ENCODE measurements around the gene PCDHGC5.
A peak's percentile ranks its signal among the peaks of the same experiment; 100 is the strongest.

The PCDHGC5 gene

DNA sequence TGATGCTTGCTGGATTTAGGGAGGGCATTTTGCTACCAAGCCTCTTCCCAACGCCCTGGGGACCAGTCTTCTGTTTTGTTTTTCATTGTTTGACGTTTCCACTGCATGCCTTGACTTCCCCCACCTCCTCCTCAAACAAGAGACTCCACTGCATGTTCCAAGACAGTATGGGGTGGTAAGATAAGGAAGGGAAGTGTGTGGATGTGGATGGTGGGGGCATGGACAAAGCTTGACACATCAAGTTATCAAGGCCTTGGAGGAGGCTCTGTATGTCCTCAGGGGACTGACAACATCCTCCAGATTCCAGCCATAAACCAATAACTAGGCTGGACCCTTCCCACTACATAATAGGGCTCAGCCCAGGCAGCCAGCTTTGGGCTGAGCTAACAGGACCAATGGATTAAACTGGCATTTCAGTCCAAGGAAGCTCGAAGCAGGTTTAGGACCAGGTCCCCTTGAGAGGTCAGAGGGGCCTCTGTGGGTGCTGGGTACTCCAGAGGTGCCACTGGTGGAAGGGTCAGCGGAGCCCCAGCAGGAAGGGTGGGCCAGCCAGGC, 23.0 kb downstream of the PCDHGC5 start:
- H3K9ac ChIP-seq (ENCODE audit: low read length in 5 of 5), result peak overlapping the region in 1 of 5 donors; percentile 42
- peaks cover 12 to 77% (median 56%) of the 10 kb centered on the region in 5 donors for H3K4me1 ChIP-seq (ENCODE audit: control insufficient read depth in 5 of 5, insufficient read depth in 5 of 5, low read length in 5 of 5)

DNA sequence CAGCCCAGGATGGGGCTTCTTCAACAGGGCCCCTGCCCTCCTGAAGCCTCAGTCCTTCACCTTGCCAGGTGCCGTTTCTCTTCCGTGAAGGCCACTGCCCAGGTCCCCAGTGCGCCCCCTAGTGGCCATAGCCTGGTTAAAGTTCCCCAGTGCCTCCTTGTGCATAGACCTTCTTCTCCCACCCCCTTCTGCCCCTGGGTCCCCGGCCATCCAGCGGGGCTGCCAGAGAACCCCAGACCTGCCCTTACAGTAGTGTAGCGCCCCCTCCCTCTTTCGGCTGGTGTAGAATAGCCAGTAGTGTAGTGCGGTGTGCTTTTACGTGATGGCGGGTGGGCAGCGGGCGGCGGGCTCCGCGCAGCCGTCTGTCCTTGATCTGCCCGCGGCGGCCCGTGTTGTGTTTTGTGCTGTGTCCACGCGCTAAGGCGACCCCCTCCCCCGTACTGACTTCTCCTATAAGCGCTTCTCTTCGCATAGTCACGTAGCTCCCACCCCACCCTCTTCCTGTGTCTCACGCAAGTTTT, 23.6 kb downstream of the PCDHGC5 start:
- peaks cover 0 to 5% (median 0%) of the 10 kb centered on the region in 5 donors for H3K27me3 ChIP-seq (ENCODE audit: control insufficient read depth in 5 of 5, insufficient read depth in 4 of 5, low read length in 5 of 5)
- H3K9me3 ChIP-seq (ENCODE audit: control insufficient read depth in 5 of 5, low read length in 5 of 5), result no peaks in the 10 kb centered on the region
- H3K27ac ChIP-seq (ENCODE audit: low read depth, low read length), result peak overlapping the region; percentile 29
- peak overlapping the region in 2 of 5 donors; percentile 42 to 59 for H3K9ac ChIP-seq (ENCODE audit: low read length in 5 of 5)
- H3K4me1 ChIP-seq (ENCODE audit: control insufficient read depth in 5 of 5, insufficient read depth in 5 of 5, low read length in 5 of 5), result peaks cover 12 to 74% (median 50%) of the 10 kb centered on the region in 5 donors
- peak overlapping the region; percentile 59 to 93 (median 81) for H3K4me3 ChIP-seq (ENCODE audit: low read depth in 1 of 5, low read length in 5 of 5)
- peaks cover 0 to 27% (median 19%) of the 10 kb centered on the region in 5 donors for H3K36me3 ChIP-seq (ENCODE audit: control insufficient read depth in 5 of 5, insufficient read depth in 5 of 5, low read length in 5 of 5)

More for the DNA sequence above, 23.0 kb downstream of the PCDHGC5 start:
- Histone ChIP-seq H3K9me3 (ENCODE audit: control insufficient read depth in 5 of 5, low read length in 5 of 5) (no peaks in the 10 kb centered on the region), H3K27me3 (ENCODE audit: control insufficient read depth in 5 of 5, insufficient read depth in 4 of 5, low read length in 5 of 5) (peaks cover 0 to 5% (median 0%) of the 10 kb centered on the region in 5 donors), H3K27ac (ENCODE audit: low read depth, low read length) (peak overlapping the region; percentile 29), H3K4me3 (ENCODE audit: low read depth in 1 of 5, low read length in 5 of 5) (no peak overlapping the region), H3K36me3 (ENCODE audit: control insufficient read depth in 5 of 5, insufficient read depth in 5 of 5, low read length in 5 of 5) (peaks cover 0 to 28% (median 19%) of the 10 kb centered on the region in 5 donors)

DNA sequence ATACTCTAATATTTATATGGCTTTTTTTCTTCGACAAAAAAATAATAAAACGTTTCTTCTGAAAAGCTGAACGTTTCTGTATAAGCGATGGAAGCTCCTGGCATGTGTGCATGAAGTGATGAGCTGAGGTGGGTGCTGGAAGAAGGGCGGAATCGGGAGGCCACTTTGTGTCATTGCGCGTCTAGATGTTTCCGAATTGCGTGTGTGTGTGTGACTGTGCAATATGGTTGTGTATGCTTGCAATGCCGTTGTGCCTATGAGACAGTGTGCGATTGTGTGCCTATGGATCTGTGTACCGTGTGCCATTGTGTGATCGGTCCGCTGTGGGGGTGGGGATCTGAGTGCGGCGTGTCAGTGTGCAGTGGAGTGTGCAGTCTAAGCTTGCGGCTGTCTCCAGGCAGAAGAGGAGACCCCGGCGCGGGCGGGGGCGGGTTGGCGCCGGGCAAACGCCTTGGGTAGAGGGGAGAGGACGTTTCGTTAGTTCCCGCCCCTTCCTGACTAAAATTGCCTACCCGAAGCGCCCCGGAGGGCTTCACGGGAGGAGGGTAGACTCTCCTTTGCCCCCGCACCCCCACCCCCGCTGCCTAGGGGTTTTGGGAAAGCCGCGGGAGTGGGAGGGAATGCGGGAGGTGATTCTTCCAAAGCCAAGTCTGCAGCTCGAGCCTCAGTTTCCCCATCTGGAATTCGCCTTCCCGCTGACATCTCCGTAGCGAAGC, 24.2 kb downstream of the PCDHGC5 start:
- peaks cover 10 to 68% (median 44%) of the 10 kb centered on the region in 5 donors for H3K4me1 ChIP-seq (ENCODE audit: control insufficient read depth in 5 of 5, insufficient read depth in 5 of 5, low read length in 5 of 5)
- peak overlapping the region; percentile 59 to 93 (median 81) for H3K4me3 ChIP-seq (ENCODE audit: low read depth in 1 of 5, low read length in 5 of 5)
- no peaks in the 10 kb centered on the region for H3K9me3 ChIP-seq (ENCODE audit: control insufficient read depth in 5 of 5, low read length in 5 of 5)
- peak overlapping the region; percentile 29 for H3K27ac ChIP-seq (ENCODE audit: low read depth, low read length)
- H3K36me3 ChIP-seq (ENCODE audit: control insufficient read depth in 5 of 5, insufficient read depth in 5 of 5, low read length in 5 of 5), result peaks cover 0 to 30% (median 19%) of the 10 kb centered on the region in 5 donors
- peak overlapping the region in 3 of 5 donors; percentile 26 to 59 (median 42) for H3K9ac ChIP-seq (ENCODE audit: low read length in 5 of 5)
- peaks cover 0 to 5% (median 0%) of the 10 kb centered on the region in 5 donors for H3K27me3 ChIP-seq (ENCODE audit: control insufficient read depth in 5 of 5, insufficient read depth in 4 of 5, low read length in 5 of 5)

DNA sequence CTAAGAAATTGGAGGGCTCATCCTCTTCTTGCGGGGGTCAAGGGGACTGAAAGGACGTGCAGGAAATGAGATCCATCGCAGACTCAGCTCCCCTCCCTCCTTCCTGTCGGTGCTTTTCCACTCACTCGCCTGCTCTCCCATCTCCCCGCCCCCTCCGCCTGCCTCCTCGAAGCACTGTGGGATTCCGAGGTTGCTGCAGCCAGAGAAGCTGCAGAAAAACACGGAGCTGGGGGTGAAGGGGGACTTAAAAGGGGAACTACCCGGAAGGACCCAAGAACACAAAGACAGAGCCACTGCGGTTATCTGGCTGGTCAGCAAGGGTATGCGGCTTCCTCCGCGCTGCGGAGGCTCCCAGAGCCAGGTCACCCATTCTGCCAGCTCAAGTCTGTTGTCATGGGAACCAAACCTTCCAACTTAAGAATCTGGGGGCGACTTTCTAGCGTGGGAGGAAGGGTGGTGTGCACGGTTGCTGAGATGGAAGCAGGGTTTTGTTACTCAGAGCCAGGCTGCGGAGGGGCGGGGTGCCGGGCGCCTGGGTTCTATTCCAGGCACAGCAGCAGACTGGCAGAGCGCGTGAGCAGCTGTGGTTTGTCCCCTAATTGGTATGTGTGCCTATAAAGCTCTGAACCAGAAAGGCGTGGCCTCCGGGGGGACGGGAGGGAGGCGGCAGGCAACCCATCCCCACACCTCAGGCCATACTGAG, 24.9 kb downstream of the PCDHGC5 start:
- H3K4me1 ChIP-seq (ENCODE audit: control insufficient read depth in 5 of 5, insufficient read depth in 5 of 5, low read length in 5 of 5), result peaks cover 10 to 61% (median 39%) of the 10 kb centered on the region in 5 donors
- H3K27ac ChIP-seq (ENCODE audit: low read depth, low read length), result peak overlapping the region; percentile 29
- peak overlapping the region; percentile 59 to 89 (median 81) for H3K4me3 ChIP-seq (ENCODE audit: low read depth in 1 of 5, low read length in 5 of 5)
- H3K9ac ChIP-seq (ENCODE audit: low read length in 5 of 5), result peak overlapping the region in 3 of 5 donors; percentile 26 to 59 (median 42)
- H3K36me3 ChIP-seq (ENCODE audit: control insufficient read depth in 5 of 5, insufficient read depth in 5 of 5, low read length in 5 of 5), result peaks cover 0 to 30% (median 20%) of the 10 kb centered on the region in 5 donors
- H3K9me3 ChIP-seq (ENCODE audit: control insufficient read depth in 5 of 5, low read length in 5 of 5), result no peaks in the 10 kb centered on the region
- peaks cover 0 to 5% (median 0%) of the 10 kb centered on the region in 5 donors for H3K27me3 ChIP-seq (ENCODE audit: control insufficient read depth in 5 of 5, insufficient read depth in 4 of 5, low read length in 5 of 5)

DNA sequence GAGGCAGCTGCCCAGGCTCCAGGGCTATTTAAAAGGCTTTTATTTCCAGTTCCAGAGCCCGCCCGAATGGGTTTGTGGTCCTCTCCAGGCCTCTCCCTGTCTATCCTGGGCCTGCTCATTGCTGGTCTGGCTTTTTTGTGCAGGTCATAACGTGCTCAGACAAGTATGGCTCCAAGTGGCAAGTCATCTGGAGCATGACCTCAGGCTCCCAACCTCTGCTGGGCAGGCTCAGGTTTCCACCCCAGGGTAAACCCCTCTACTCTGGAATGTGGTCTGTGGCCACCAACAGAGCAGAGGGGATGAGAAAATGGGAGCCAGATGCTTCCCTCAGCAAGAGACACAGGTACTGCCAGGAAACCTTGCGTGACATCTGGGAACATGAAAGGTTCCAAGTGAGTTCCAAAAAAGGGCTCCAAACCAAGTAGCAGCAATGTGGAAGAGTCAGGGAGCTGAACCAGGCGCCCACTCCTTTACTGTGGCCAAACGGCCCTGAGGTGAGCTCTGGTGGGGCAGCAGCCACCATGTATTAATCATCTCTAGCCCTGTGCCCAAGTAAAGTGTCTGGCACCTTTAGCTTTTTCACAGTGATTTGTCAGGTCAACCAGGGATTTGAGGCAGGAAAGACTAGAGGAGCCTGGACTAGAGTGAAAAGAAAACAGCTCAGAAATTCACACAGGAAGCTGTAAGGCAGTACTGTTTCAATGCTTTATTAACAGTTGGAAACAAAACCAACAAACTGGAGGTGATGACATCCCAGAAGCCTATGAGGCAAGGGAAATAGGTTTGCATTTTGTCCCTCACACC, 25.7 kb downstream of the PCDHGC5 start:
- Histone ChIP-seq H3K4me3 (ENCODE audit: low read depth in 1 of 5, low read length in 5 of 5) (peak overlapping the region in 4 of 5 donors; percentile 59 to 88 (median 78)), H3K9ac (ENCODE audit: low read length in 5 of 5) (no peak overlapping the region), H3K9me3 (ENCODE audit: control insufficient read depth in 5 of 5, low read length in 5 of 5) (no peaks in the 10 kb centered on the region), H3K36me3 (ENCODE audit: control insufficient read depth in 5 of 5, insufficient read depth in 5 of 5, low read length in 5 of 5) (peaks cover 2 to 33% (median 24%) of the 10 kb centered on the region in 5 donors), H3K27ac (ENCODE audit: low read depth, low read length) (peak overlapping the region; percentile 29), H3K4me1 (ENCODE audit: control insufficient read depth in 5 of 5, insufficient read depth in 5 of 5, low read length in 5 of 5) (peaks cover 5 to 57% (median 35%) of the 10 kb centered on the region in 5 donors), H3K27me3 (ENCODE audit: control insufficient read depth in 5 of 5, insufficient read depth in 4 of 5, low read length in 5 of 5) (peaks cover 0 to 5% (median 0%) of the 10 kb centered on the region in 5 donors)

DNA sequence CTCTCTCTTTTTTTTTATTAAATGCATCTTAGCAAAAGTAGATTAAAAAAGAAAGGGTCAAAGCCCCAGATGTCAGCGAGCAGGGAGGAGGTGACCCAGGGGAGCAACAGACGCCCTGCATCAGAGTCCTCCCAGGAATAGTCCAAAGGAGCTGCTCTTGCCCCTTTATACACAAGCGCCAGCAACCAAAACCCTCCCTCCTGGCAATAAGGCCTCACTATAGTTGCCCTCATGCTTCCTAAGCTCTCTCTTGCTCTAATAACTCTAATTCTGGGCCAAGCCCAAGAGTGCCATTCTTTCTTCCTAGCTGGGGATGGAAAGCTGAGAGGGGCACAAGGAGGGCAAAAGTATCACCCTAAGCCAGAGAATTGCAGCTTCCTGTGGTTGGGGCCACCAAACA, 26.3 kb downstream of the PCDHGC5 start:
- no peak overlapping the region for H3K27ac ChIP-seq (ENCODE audit: low read depth, low read length)
- peaks cover 5 to 59% (median 35%) of the 10 kb centered on the region in 5 donors for H3K4me1 ChIP-seq (ENCODE audit: control insufficient read depth in 5 of 5, insufficient read depth in 5 of 5, low read length in 5 of 5)
- H3K36me3 ChIP-seq (ENCODE audit: control insufficient read depth in 5 of 5, insufficient read depth in 5 of 5, low read length in 5 of 5), result peaks cover 2 to 33% (median 24%) of the 10 kb centered on the region in 5 donors
- peaks cover 0 to 5% (median 0%) of the 10 kb centered on the region in 5 donors for H3K27me3 ChIP-seq (ENCODE audit: control insufficient read depth in 5 of 5, insufficient read depth in 4 of 5, low read length in 5 of 5)
- no peaks in the 10 kb centered on the region for H3K9me3 ChIP-seq (ENCODE audit: control insufficient read depth in 5 of 5, low read length in 5 of 5)
- H3K9ac ChIP-seq (ENCODE audit: low read length in 5 of 5), result no peak overlapping the region
- H3K4me3 ChIP-seq (ENCODE audit: low read depth in 1 of 5, low read length in 5 of 5), result no peak overlapping the region

DNA sequence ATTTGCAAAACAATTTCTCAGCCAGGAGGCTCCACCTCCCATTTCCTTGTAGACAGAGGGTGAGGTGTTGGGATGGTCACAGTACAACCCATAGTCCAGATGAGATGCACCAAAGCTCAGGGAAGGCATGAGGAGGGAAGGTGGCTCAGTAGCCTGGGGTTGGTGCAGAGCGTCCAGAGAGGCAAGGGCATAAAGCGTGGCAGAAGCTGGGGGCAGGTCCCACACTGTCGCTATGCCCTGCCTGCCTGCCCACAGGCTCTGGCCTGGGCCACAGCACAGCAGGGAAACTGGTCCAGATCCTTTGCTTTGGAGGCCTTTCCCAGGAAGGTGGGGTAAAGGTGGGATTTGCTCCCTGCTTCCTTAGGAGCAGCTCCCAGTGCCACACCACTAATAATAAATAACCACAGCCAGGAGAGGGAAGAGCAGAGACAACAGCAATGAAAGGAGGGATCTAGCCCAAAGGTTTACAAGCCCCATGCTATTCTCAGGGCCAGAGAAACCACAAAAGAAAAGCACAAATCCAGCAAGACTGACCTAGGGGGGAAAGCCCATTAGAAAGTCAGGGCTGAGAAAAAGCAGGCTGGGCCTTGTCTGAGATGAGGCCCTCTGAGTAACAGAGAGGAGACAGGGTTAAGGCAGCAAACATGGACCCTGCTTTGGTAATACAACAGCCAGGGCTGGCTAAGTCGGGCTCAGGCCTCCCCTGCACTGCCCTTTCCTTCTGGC, 27.2 kb downstream of the PCDHGC5 start:
- Histone ChIP-seq H3K9ac (ENCODE audit: low read length in 5 of 5) (no peak overlapping the region), H3K4me3 (ENCODE audit: low read depth in 1 of 5, low read length in 5 of 5) (no peak overlapping the region), H3K27me3 (ENCODE audit: control insufficient read depth in 5 of 5, insufficient read depth in 4 of 5, low read length in 5 of 5) (peaks cover 0 to 5% (median 0%) of the 10 kb centered on the region in 5 donors), H3K36me3 (ENCODE audit: control insufficient read depth in 5 of 5, insufficient read depth in 5 of 5, low read length in 5 of 5) (peaks cover 2 to 26% (median 22%) of the 10 kb centered on the region in 5 donors), H3K4me1 (ENCODE audit: control insufficient read depth in 5 of 5, insufficient read depth in 5 of 5, low read length in 5 of 5) (peaks cover 7 to 68% (median 44%) of the 10 kb centered on the region in 5 donors), H3K27ac (ENCODE audit: low read depth, low read length) (no peak overlapping the region), H3K9me3 (ENCODE audit: control insufficient read depth in 5 of 5, low read length in 5 of 5) (no peaks in the 10 kb centered on the region)

DNA sequence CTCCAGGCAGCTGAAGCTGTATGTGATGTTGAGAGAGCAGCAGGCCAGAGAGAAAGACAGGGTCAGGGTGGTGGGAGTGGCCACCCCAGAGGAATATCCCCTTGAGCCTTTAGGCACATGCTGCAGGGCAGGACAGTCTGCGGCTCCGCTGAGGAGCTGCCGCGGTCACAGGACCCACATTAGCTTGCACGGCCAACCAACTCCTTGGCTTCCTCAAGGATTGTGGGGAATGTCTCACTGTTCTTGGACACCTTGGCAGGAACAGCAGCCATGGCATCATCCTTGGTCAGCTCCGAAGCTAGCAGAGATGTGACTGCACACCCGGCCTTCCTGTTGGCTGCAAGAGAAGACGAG, 27.8 kb downstream of the PCDHGC5 start:
- Histone ChIP-seq H3K27me3 (ENCODE audit: control insufficient read depth in 5 of 5, insufficient read depth in 4 of 5, low read length in 5 of 5) (peaks cover 0 to 5% (median 0%) of the 10 kb centered on the region in 5 donors), H3K27ac (ENCODE audit: low read depth, low read length) (no peak overlapping the region), H3K4me3 (ENCODE audit: low read depth in 1 of 5, low read length in 5 of 5) (no peak overlapping the region), H3K4me1 (ENCODE audit: control insufficient read depth in 5 of 5, insufficient read depth in 5 of 5, low read length in 5 of 5) (peaks cover 9 to 74% (median 49%) of the 10 kb centered on the region in 5 donors), H3K36me3 (ENCODE audit: control insufficient read depth in 5 of 5, insufficient read depth in 5 of 5, low read length in 5 of 5) (peaks cover 2 to 21% (median 16%) of the 10 kb centered on the region in 5 donors), H3K9me3 (ENCODE audit: control insufficient read depth in 5 of 5, low read length in 5 of 5) (no peaks in the 10 kb centered on the region), H3K9ac (ENCODE audit: low read length in 5 of 5) (no peak overlapping the region)

DNA sequence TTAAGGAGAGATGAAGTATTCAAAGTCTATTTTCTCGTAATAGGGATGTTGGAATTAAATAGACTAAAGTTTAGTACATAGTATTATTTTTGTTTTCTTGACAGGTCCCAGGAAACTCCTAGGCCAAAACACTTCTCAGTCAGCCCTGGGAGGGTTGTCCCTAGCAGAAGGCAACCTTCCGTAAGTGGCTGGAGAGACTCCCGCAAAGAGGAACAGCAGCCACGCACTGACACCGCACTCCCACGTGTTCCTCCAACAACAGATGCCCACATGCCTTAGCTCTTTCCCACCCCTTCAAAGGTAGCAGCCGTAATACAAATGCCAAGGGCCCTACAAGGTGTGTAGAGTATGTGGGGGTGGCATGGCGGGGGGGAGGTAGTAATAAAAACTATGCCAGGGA, 28.4 kb downstream of the PCDHGC5 start:
- no peaks in the 10 kb centered on the region for H3K9me3 ChIP-seq (ENCODE audit: control insufficient read depth in 5 of 5, low read length in 5 of 5)
- no peak overlapping the region for H3K27ac ChIP-seq (ENCODE audit: low read depth, low read length)
- H3K36me3 ChIP-seq (ENCODE audit: control insufficient read depth in 5 of 5, insufficient read depth in 5 of 5, low read length in 5 of 5), result peaks cover 2 to 17% (median 13%) of the 10 kb centered on the region in 5 donors
- H3K4me3 ChIP-seq (ENCODE audit: low read depth in 1 of 5, low read length in 5 of 5), result no peak overlapping the region
- peaks cover 0 to 5% (median 0%) of the 10 kb centered on the region in 5 donors for H3K27me3 ChIP-seq (ENCODE audit: control insufficient read depth in 5 of 5, insufficient read depth in 4 of 5, low read length in 5 of 5)
- peaks cover 9 to 77% (median 56%) of the 10 kb centered on the region in 5 donors for H3K4me1 ChIP-seq (ENCODE audit: control insufficient read depth in 5 of 5, insufficient read depth in 5 of 5, low read length in 5 of 5)
- H3K9ac ChIP-seq (ENCODE audit: low read length in 5 of 5), result no peak overlapping the region

Data from subcutaneous abdominal adipose tissue (tissue), 5 donors.